ENCODE results near the gene PKDREJ.

Gene PKDREJ

DNA sequence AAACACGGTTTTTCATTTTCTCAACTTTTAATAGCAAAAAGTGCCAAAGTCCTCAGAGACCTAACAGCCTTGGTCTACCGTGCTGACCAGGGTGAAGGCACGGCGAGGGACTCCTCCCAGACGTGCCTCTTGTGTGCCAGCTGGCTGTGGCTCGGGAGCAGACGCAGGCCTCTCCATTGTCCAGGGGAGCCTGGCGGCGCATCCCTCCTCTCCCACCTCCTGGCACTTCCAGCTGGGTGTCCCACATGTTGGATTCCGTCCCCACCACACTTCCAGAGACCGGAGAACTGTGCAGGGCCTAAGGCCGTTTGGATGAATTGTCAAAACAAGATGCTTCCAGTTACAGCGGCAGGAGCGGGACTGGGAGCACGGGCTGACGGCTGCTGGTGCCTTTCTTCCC is 24.6 kb downstream of the PKDREJ start:
- no peak overlapping the region for H2AFZ ChIP-seq (ENCODE audit: low read length)
- TF ChIP-seq, protein P1, sequence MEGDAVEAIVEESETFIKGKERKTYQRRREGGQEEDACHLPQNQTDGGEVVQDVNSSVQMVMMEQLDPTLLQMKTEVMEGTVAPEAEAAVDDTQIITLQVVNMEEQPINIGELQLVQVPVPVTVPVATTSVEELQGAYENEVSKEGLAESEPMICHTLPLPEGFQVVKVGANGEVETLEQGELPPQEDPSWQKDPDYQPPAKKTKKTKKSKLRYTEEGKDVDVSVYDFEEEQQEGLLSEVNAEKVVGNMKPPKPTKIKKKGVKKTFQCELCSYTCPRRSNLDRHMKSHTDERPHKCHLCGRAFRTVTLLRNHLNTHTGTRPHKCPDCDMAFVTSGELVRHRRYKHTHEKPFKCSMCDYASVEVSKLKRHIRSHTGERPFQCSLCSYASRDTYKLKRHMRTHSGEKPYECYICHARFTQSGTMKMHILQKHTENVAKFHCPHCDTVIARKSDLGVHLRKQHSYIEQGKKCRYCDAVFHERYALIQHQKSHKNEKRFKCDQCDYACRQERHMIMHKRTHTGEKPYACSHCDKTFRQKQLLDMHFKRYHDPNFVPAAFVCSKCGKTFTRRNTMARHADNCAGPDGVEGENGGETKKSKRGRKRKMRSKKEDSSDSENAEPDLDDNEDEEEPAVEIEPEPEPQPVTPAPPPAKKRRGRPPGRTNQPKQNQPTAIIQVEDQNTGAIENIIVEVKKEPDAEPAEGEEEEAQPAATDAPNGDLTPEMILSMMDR (IDR thresholded peaks at IDR 0.05; ENCODE audit: low read length), result no peak
- TF ChIP-seq EZH2phosphoT487 (IDR thresholded peaks at IDR 0.05; ENCODE audit: low read length) (no peak), EZH2 (optimal IDR thresholded peaks at IDR 0.05; ENCODE audit: low read depth, low read length) (no peak)
- H3F3A ChIP-seq (ENCODE audit: insufficient read depth, low read length), result no peaks in the 10 kb centered on the region
- no peak overlapping the region for H3K4me2 ChIP-seq (ENCODE audit: low read depth, low read length)
- no peaks in the 10 kb centered on the region for H3K27me3 ChIP-seq (replicated peaks; ENCODE audit: insufficient read depth, low read length)
- H3K36me3 ChIP-seq (replicated peaks; ENCODE audit: insufficient read depth, low read length), result no peaks in the 10 kb centered on the region
- H3K79me2 ChIP-seq (ENCODE audit: low read length), result no peaks in the 10 kb centered on the region
- no peak overlapping the region for H3K4me3 ChIP-seq (ENCODE audit: low read length)
- no peak overlapping the region for H3K9ac ChIP-seq (ENCODE audit: low read length)
- DNase-seq, result no peak
- H3K9me3 ChIP-seq (replicated peaks; ENCODE audit: insufficient read depth, low read length), result no peaks in the 10 kb centered on the region
- H3K4me1 ChIP-seq (ENCODE audit: low read length), result no peaks in the 10 kb centered on the region
- no peak overlapping the region for H3K27ac ChIP-seq (ENCODE audit: low read length)
- no peaks in the 10 kb centered on the region for H3K9me2 ChIP-seq (replicated peaks; ENCODE audit: insufficient read depth, low read length)
- H4K20me1 ChIP-seq (ENCODE audit: insufficient read depth, low read length), result no peaks in the 10 kb centered on the region

DNA sequence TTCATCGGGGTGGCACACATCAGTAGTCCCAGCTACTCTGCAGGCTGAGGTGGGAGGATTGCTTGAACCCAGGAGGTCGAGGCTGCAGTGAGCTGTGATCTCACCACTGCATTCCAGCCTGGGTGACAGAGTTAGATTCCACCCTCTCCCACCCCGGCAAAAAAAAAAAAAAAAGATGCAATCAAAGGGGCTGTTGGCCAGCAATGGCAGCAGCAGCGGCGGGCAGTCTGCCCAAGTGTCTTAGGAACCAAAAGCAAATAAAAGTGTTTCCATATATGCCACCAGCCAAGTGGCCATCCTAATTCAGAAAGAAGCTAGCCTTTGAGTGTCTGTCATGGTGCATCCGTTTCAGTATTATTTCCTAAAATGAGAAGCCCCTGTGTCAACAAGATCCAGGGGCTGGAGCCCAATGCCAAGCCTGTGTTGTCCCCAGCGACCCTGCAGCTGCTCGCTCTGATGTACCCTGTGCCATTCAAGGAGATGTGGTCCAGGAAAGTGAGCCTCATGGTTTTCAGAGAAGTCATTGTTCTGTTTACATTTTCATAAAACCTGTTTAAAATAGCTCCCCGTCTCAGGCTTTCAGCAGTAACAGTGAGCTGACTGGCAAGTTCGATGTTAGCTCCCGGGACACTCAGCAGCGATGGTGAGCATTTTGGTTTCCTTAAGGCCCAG is 25.6 kb downstream of the PKDREJ start:
- no peak overlapping the region for H3K4me2 ChIP-seq (ENCODE audit: low read depth, low read length)
- no peak for DNase-seq
- H3K27ac ChIP-seq (ENCODE audit: low read length), result no peak overlapping the region
- no peaks in the 10 kb centered on the region for H3K4me1 ChIP-seq (ENCODE audit: low read length)
- H3F3A ChIP-seq (ENCODE audit: insufficient read depth, low read length), result no peaks in the 10 kb centered on the region
- H4K20me1 ChIP-seq (ENCODE audit: insufficient read depth, low read length), result no peaks in the 10 kb centered on the region
- H3K27me3 ChIP-seq (replicated peaks; ENCODE audit: insufficient read depth, low read length), result no peaks in the 10 kb centered on the region
- no peak overlapping the region for H2AFZ ChIP-seq (ENCODE audit: low read length)
- no peaks in the 10 kb centered on the region for H3K36me3 ChIP-seq (replicated peaks; ENCODE audit: insufficient read depth, low read length)
- no peak for TF ChIP-seq EZH2phosphoT487 (IDR thresholded peaks at IDR 0.05; ENCODE audit: low read length)
- TF ChIP-seq, protein P1 (IDR thresholded peaks at IDR 0.05; ENCODE audit: low read length), result no peak
- no peak for TF ChIP-seq EZH2 (optimal IDR thresholded peaks at IDR 0.05; ENCODE audit: low read depth, low read length)
- H3K9me2 ChIP-seq (replicated peaks; ENCODE audit: insufficient read depth, low read length), result no peaks in the 10 kb centered on the region
- H3K9me3 ChIP-seq (replicated peaks; ENCODE audit: insufficient read depth, low read length), result no peaks in the 10 kb centered on the region
- H3K79me2 ChIP-seq (ENCODE audit: low read length), result no peaks in the 10 kb centered on the region
- H3K9ac ChIP-seq (ENCODE audit: low read length), result no peak overlapping the region
- no peak overlapping the region for H3K4me3 ChIP-seq (ENCODE audit: low read length)

GRCh38 chr22:46234969-46235368 is 28.2 kb downstream of the PKDREJ start:
- Histone ChIP-seq H3K79me2 (ENCODE audit: low read length) (no peaks in the 10 kb centered on the region), H3K27ac (ENCODE audit: low read length) (no peak overlapping the region), H3K9me2 (replicated peaks; ENCODE audit: insufficient read depth, low read length) (no peaks in the 10 kb centered on the region), H3K36me3 (replicated peaks; ENCODE audit: insufficient read depth, low read length) (no peaks in the 10 kb centered on the region), H4K20me1 (ENCODE audit: insufficient read depth, low read length) (no peaks in the 10 kb centered on the region), H3K9ac (ENCODE audit: low read length) (no peak overlapping the region), H3K4me2 (ENCODE audit: low read depth, low read length) (no peak overlapping the region), H3K9me3 (replicated peaks; ENCODE audit: insufficient read depth, low read length) (no peaks in the 10 kb centered on the region), H3K4me3 (ENCODE audit: low read length) (no peak overlapping the region), H2AFZ (ENCODE audit: low read length) (no peak overlapping the region), H3F3A (ENCODE audit: insufficient read depth, low read length) (no peaks in the 10 kb centered on the region), H3K27me3 (replicated peaks; ENCODE audit: insufficient read depth, low read length) (no peaks in the 10 kb centered on the region), H3K4me1 (ENCODE audit: low read length) (no peaks in the 10 kb centered on the region)
- no peak for DNase-seq
- TF ChIP-seq, protein P1 (IDR thresholded peaks at IDR 0.05; ENCODE audit: low read length), result no peak
- TF ChIP-seq EZH2phosphoT487 (IDR thresholded peaks at IDR 0.05; ENCODE audit: low read length), result no peak
- TF ChIP-seq EZH2 (optimal IDR thresholded peaks at IDR 0.05; ENCODE audit: low read depth, low read length), result no peak

All from MM.1S (cell line).